ENCODE data around the gene FSD1L.

Gene FSD1L

GRCh38 chr9:105436783-105437182 is 11.1 kb upstream of the FSD1L start:
- DNase-seq = no peak

GRCh38 chr9:105437704-105438103 is 10.1 kb upstream of the FSD1L start:
- no peak for DNase-seq

- no peak for DNase-seq
These were observed 9.6 kb upstream of the FSD1L start for GRCh38 chr9:105438141-105438806.

GRCh38 chr9:105439428-105439827 is 8.4 kb upstream of the FSD1L start:
- no peak for DNase-seq

- no peak for DNase-seq
These were observed 6.1 kb upstream of the FSD1L start for GRCh38 chr9:105441616-105442160.

- DNase-seq = no peak
These were observed 4.7 kb upstream of the FSD1L start for GRCh38 chr9:105443121-105443520.

DNA sequence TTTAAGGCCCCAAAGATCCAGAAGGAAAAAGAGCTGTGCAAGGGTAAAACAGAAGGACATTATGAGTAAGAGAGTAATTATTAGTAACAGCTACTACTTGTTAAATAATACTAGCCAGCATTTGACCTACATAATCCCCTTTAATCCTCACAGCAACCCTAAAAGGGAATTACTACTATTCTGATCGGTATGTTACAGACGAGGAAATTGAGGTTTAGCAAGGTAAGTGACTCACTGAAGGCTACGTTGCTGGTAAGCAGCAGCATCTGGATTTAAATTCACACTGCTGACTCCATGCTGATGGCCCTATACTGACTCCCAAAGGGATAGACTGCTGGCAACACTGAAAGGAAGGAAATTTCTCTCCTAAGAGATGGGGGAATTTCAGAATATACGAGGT is 3.7 kb upstream of the FSD1L start:
- DNase-seq = no peak

DNA sequence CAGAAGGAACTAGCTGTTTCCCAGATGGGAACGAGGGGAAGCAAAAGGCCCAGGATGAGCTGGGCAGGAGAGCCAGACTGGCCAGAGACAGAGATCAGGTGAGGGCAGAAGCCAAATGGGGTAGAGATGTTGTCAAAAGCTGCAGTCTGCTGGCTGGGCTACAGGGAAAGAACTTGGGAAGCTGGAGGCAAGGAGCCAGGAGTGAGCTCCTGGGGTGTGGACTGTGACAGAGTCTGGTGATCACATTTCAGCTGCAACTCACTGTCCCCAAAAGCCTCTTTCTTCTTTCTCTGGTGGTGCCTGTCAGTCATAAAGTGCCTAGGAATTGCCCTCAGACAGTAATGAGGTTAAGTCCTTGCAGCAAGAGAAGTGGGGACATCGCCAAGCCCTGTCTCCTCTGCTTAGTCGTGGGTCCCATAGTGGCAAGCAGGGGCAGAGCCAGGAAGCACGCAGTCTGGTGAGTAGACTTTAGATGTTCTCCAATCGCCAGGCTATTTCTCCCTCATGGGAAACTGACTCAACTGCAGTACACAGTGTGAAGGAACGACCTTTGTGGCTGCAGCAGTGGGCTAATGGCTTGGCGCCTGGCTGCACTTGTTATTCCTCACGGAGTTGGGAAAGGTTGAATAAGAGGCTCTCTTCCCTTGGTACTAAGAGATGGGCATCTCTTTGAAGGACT is 2.5 kb upstream of the FSD1L start:
- DNase-seq = no peak

- no peak for DNase-seq
These were observed 434 bp upstream of the FSD1L start for GRCh38 chr9:105447386-105447813.

DNA sequence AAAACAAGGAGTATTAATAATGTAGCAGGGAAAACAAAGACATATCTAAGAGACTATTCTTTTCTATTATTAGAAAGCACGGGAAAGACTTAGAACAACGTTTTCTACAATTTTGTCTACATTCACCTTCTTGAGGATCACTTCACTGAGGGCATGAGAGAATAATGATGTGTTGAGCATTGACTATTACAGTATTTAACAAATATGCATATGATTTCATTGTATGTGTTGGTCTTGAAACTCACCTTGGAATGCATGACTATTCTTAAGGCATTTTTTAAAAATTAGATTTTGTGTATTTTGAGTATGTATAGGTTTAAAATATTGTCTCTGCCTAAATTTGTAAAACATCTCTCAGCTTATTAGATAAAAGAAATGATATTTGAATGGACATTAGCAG is 1.2 kb downstream of the FSD1L start:
- no peak for DNase-seq

GRCh38 chr9:105452185-105452584 is 4.4 kb downstream of the FSD1L start:
- DNase-seq = no peak

- no peak for DNase-seq
These were observed 8.1 kb downstream of the FSD1L start for GRCh38 chr9:105455836-105456475.

- no peak for DNase-seq
These were observed 9.9 kb downstream of the FSD1L start for GRCh38 chr9:105457560-105458294.

GRCh38 chr9:105458404-105458803 is 10.6 kb downstream of the FSD1L start:
- DNase-seq = no peak

- no peak for DNase-seq
These were observed 11.5 kb downstream of the FSD1L start for GRCh38 chr9:105459336-105459735.

GRCh38 chr9:105466898-105467455 is 19.1 kb downstream of the FSD1L start:
- no peak for DNase-seq

DNA sequence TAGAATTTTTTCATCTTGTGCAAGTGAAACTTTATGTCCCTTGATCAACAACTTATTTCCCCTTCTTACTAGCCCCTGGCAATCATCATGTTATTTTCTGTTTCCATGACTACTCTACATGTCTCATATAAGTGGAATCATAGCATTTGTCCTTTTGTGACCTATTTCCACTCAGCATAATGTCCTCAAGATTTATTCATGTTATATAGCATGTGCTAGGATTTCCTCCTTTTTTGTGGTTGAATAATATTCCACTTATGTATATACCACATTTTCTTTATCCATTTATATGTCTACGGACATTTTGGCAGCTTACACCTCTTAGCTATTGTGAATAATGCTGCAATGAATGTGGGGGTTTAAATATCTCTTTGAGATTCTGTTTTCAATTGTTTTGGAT is 21.0 kb downstream of the FSD1L start:
- no peak for DNase-seq

GRCh38 chr9:105473221-105473620 is 25.4 kb downstream of the FSD1L start:
- DNase-seq = no peak

- no peak for DNase-seq
These were observed 27.5 kb downstream of the FSD1L start for GRCh38 chr9:105475302-105475701.

DNA sequence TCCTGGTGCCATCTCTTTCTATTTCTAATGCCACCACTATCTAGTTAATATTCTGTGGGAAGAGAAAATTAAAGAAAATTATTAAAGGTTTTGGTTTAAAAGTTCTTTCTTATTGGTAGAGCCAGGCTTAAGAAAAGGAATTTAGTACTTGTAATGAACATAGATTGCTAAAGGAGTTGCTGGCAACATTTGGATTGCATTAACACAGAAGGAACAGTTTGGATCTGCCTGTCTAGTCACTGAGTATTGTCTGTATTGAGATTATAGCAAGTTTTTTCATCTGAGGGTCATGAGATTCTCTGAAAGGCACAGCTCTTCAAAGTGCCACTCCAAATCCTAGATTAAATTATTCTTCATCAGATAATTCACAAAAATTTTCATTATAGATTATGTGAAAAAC is 32.0 kb downstream of the FSD1L start:
- no peak for DNase-seq

GRCh38 chr9:105483618-105484017 is 35.8 kb downstream of the FSD1L start:
- DNase-seq = no peak

DNA sequence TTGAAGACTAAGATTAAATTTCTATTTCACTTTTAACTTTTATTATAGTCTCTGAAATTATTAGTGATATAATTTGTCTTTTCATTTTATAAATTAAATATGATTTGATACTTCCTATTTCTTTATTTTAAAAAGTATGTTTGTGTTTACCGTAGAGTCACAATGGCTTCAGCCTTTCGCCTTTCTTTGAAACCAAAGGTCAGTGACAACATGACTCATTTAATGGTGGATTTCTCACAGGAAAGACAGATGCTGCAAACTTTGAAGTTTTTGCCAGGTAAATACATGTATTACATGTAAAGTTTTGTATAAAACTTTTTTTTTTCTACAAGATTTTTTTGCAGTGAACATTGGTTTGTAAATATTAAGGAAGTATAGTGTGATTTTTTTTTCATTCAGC is 36.4 kb downstream of the FSD1L start:
- no peak for DNase-seq

GRCh38 chr9:105485131-105485530 is 37.3 kb downstream of the FSD1L start:
- no peak for DNase-seq

All from NCI-H1105 treated with DMSO at 0.1 percent for 48 hours (cell line).